HG02840 (cell line): ENCODE data around the gene USP12.

Source experiments
- ATAC-seq: cut with Tn5 transposase; IDR thresholded peaks from one replicate; pipeline ENCODE4 v1.9.1; 2021; ENCODE audit warnings: mild to moderate bottlenecking, moderate library complexity, moderate number of reproducible peaks; ENCODE audit not compliant: unreplicated experiment, low FRiP score

USP12 gene

GRCh38 chr13:27016875-27017274, 154.7 kb downstream of the USP12 start:
- ATAC-seq = no peak
